Endothelial cell of umbilical vein (primary cell): Measurements from ENCODE around the gene EVI2A. TPM values are rescaled to one million over a fixed set of nuclear protein-coding genes. Genes with fewer than 3 reads are reported as not detected.

Source experiments
- BruUV-seq: library from RNA; stranded (reverse); fragments of 400-500 nt; replicated peaks from 2 replicates; lab custom pipeline; 2021; lab: Mats Ljungman, UMichigan
- CTCF ChIA-PET: fragments of 300-600, 350-600 bp; sonication (Branson Sonifier 250); formaldehyde crosslinking; loops from one replicate; lab custom pipeline; 2021; ENCODE audit warnings: antibody characterized with exemption, inconsistent platforms; lab: Charles Lee
- POLR2A ChIA-PET: fragments of 300-600, 350-600 bp; sonication (Branson Sonifier 250); formaldehyde crosslinking; loops from one replicate; lab custom pipeline; 2021; ENCODE audit warnings: antibody characterized with exemption, inconsistent platforms; lab: Charles Lee
- DNase-seq: peaks from one replicate; pipeline ENCODE4 v3.0.0-alpha.2; 2011; ENCODE audit warnings: low read depth, low spot score
- FAIRE-seq: peaks from 2 replicates; lab custom pipeline; 2011; peaks lifted over from hg19 to GRCh38; lab: Jason Lieb, UNC
- H2AFZ ChIP-seq: 2 replicates; pipeline ENCODE4 v1.6.0; 2012; ENCODE audit warnings: low read depth, low read length, control low read depth, inconsistent platforms
- H3K27ac ChIP-seq: 2 replicates; pipeline ENCODE4 v1.5.1; 2011; ENCODE audit warnings: low read depth, mild to moderate bottlenecking, control low read depth, low read length, moderate library complexity; ENCODE audit not compliant: insufficient read depth
- H3K27me3 ChIP-seq, 2 experiments: 2 replicates each; pipeline versions ENCODE4 v1.6.0 to v1.6.1; 2011; ENCODE audit warnings: low read length in 2 of 2, mixed read lengths in 1 of 2; ENCODE audit not compliant: control insufficient read depth in 2 of 2, insufficient read depth in 2 of 2
- H3K36me3 ChIP-seq, 2 experiments: 2 replicates in 1 of 2; 3 replicates in 1 of 2; pipeline ENCODE4 v1.5.1; 2011; ENCODE audit warnings: low read length in 2 of 2, mild to moderate bottlenecking in 1 of 2, moderate library complexity in 1 of 2; ENCODE audit not compliant: control insufficient read depth in 2 of 2, insufficient read depth in 2 of 2; ENCODE audit errors: extremely low read depth in 1 of 2
- H3K4me1 ChIP-seq: 3 replicates; pipeline ENCODE4 v1.5.1; 2011; ENCODE audit warnings: mild to moderate bottlenecking, low read length; ENCODE audit not compliant: control insufficient read depth, insufficient read depth; ENCODE audit errors: extremely low read depth
- H3K4me2 ChIP-seq: 2 replicates; pipeline ENCODE4 v1.6.1; 2011; ENCODE audit warnings: low read length, control low read depth, mixed read lengths; ENCODE audit not compliant: insufficient read depth
- H3K4me3 ChIP-seq, 3 experiments: fragments of 200-600 bp in 1 of 3; sonication (generic), shearing (Covaris generic) in 1 of 3; replicated peaks in 1 of 3; 2 replicates each; pipeline ENCODE4 v1.5.1; 2011 to 2016; ENCODE audit warnings: control low read depth in 3 of 3, low read length in 3 of 3, mild to moderate bottlenecking in 2 of 3, inconsistent platforms in 1 of 3, low read depth in 1 of 3, moderate library complexity in 1 of 3; ENCODE audit not compliant: insufficient read depth in 1 of 3
- H3K79me2 ChIP-seq: 2 replicates; pipeline ENCODE4 v1.6.0; 2012; ENCODE audit warnings: low read length, inconsistent platforms; ENCODE audit not compliant: control insufficient read depth, insufficient read depth
- H3K9ac ChIP-seq: replicated peaks from 2 replicates; pipeline ENCODE3; 2011; ENCODE audit warnings: low read length, control low read depth; ENCODE audit not compliant: insufficient read depth; ENCODE audit errors: extremely low read depth
- H3K9me1 ChIP-seq: replicated peaks from 3 replicates; pipeline ENCODE4 v1.6.0; 2011; ENCODE audit warnings: mild to moderate bottlenecking, low read length; ENCODE audit not compliant: control insufficient read depth, insufficient read depth; ENCODE audit errors: extremely low read depth
- H3K9me3 ChIP-seq: replicated peaks from 2 replicates; pipeline ENCODE4 v1.5.1; 2012; ENCODE audit warnings: low read length, inconsistent platforms; ENCODE audit not compliant: control insufficient read depth, insufficient read depth
- H4K20me1 ChIP-seq: replicated peaks from 2 replicates; pipeline ENCODE3; 2011; ENCODE audit warnings: mild to moderate bottlenecking, low read length; ENCODE audit not compliant: control insufficient read depth, insufficient read depth; ENCODE audit errors: extremely low read depth
- CTCF ChIP-seq, 2 donors: IDR thresholded peaks; 1 replicate in 1 of 2; 2 replicates in 1 of 2; pipeline ENCODE4 v1.5.1; 2011; ENCODE audit warnings: low read length in 2 of 2, mild to moderate bottlenecking in 2 of 2, moderate library complexity in 2 of 2, control low read depth in 1 of 2, inconsistent platforms in 1 of 2, low read depth in 1 of 2; ENCODE audit not compliant: insufficient read depth in 1 of 2; ENCODE audit errors: extremely low read depth in 1 of 2
- EZH2 ChIP-seq: IDR thresholded peaks from 2 replicates; pipeline ENCODE4 v1.6.1; 2012; ENCODE audit warnings: borderline replicate concordance, low read depth, mild to moderate bottlenecking, moderate library complexity, low read length, inconsistent platforms; ENCODE audit not compliant: severe bottlenecking
- FOS ChIP-seq: IDR thresholded peaks from 2 replicates; pipeline ENCODE4 v1.6.1; 2011; ENCODE audit warnings: mild to moderate bottlenecking, low read length, moderate library complexity, borderline replicate concordance; ENCODE audit not compliant: insufficient read depth
- GATA2 ChIP-seq: IDR thresholded peaks from 2 replicates; pipeline ENCODE4 v1.7.0; 2011; ENCODE audit warnings: low read depth, mild to moderate bottlenecking, moderate library complexity, mixed read lengths, low read length; ENCODE audit not compliant: insufficient read length, insufficient read depth
- JUN ChIP-seq: IDR thresholded peaks from 2 replicates; pipeline ENCODE4 v1.6.1; 2011; ENCODE audit warnings: borderline replicate concordance, low read depth; ENCODE audit not compliant: insufficient read length, insufficient read depth
- MAX ChIP-seq: IDR thresholded peaks from 2 replicates; pipeline ENCODE4 v1.6.1; 2011; ENCODE audit not compliant: insufficient read depth, insufficient read length
- MYC ChIP-seq: IDR thresholded peaks from one replicate; pipeline ENCODE4 v1.6.1; 2011; ENCODE audit warnings: mild to moderate bottlenecking, low read depth, low read length
- POLR2A ChIP-seq: IDR thresholded peaks from 2 replicates; pipeline ENCODE4 v1.6.1; 2012; ENCODE audit warnings: low read depth, mild to moderate bottlenecking, control low read depth, low read length
- POLR2AphosphoS5 ChIP-seq: IDR thresholded peaks from 2 replicates; pipeline ENCODE4 v1.6.1; 2012; ENCODE audit warnings: low read depth, mild to moderate bottlenecking, control low read depth, low read length, moderate library complexity; ENCODE audit not compliant: insufficient read depth
- dilution Hi-C: fragments of 300-500 bp; cut with MboI; formaldehyde crosslinking; loops from one replicate; pipeline ENCODE4 v1.15.0; 2019; ENCODE audit warnings: low sequenced_read_pairs; ENCODE audit not compliant: extremely low pct_ligation_motif_present
- intact Hi-C: fragments of 100-400 bp; cut with micrococcal nuclease; formaldehyde crosslinking; loops from one replicate; pipeline ENCODE4 v1.10.0; 2022
- polyA plus RNA-seq, 4 experiments: library from polyadenylated mRNA; depleted of rRNA in 3 of 4; stranded (reverse) in 3 of 4; unstranded in 1 of 4; fragments of >200 nt; gene quantifications; 2 replicates each; pipeline versions ENCODE4 v1.2.1 to v1.2.3, GENCODE V29; 2011 to 2012; ENCODE audit warnings: missing spikeins in 1 of 4
- total RNA-seq: library from RNA; stranded (reverse); gene quantifications from 2 replicates; pipeline ENCODE4 v1.2.3, GENCODE V29; 2021

The EVI2A gene
- total and polyA plus RNA-seq, 2 donors (not counting 3 experiments of a cell fraction or from before 2014, with no cell fraction given): 0.07 to 0.22 TPM

- Histone ChIP-seq H3K9me1 (no peaks in the 10 kb centered on the region), H3K4me1 (no peaks in the 10 kb centered on the region), H3K27me3 (no peaks in the 10 kb centered on the region), H3K9me3 (no peaks in the 10 kb centered on the region), H3K27ac (no peak overlapping the region), H2AFZ (no peak overlapping the region), H3K9ac (no peak overlapping the region), H3K4me2 (no peak overlapping the region), H3K36me3 (no peaks in the 10 kb centered on the region), H3K4me3 (no peak overlapping the region), H4K20me1 (no peaks in the 10 kb centered on the region), H3K79me2 (no peaks in the 10 kb centered on the region)
- DNase-seq (no peak), FAIRE-seq (no peak)
- ChIA-PET CTCF (no interaction called here), POLR2A (no interaction called here)
- TF ChIP-seq GATA2 (no peak), POLR2A (no peak), EZH2 (no peak), CTCF (IDR thresholded peaks at IDR 0.05; ENCODE audit: extremely low read depth in 1 of 2, insufficient read depth in 1 of 2, low read depth in 1 of 2, low read length in 2 of 2) (no peak), POLR2AphosphoS5 (no peak), MAX (no peak), JUN (no peak), MYC (no peak), FOS (no peak)
- no TSS peak for BruUV-seq
- intact Hi-C loops: no loop called here
- dilution Hi-C loops: no loop called here
Measured at GRCh38 chr17:31283841-31284240, 37.6 kb downstream of the EVI2A start.
